Measurements from ENCODE around the gene ANTKMT.
"Not testable (repeated sequence)": the region's sequence is repeated elsewhere in the genome, so short reads cannot be mapped to it uniquely, and the experiment has no call there.

The ANTKMT gene

GRCh38 chr16:746637-747036, 25.7 kb downstream of the ANTKMT start:
- DNase-seq: no peak

DNA sequence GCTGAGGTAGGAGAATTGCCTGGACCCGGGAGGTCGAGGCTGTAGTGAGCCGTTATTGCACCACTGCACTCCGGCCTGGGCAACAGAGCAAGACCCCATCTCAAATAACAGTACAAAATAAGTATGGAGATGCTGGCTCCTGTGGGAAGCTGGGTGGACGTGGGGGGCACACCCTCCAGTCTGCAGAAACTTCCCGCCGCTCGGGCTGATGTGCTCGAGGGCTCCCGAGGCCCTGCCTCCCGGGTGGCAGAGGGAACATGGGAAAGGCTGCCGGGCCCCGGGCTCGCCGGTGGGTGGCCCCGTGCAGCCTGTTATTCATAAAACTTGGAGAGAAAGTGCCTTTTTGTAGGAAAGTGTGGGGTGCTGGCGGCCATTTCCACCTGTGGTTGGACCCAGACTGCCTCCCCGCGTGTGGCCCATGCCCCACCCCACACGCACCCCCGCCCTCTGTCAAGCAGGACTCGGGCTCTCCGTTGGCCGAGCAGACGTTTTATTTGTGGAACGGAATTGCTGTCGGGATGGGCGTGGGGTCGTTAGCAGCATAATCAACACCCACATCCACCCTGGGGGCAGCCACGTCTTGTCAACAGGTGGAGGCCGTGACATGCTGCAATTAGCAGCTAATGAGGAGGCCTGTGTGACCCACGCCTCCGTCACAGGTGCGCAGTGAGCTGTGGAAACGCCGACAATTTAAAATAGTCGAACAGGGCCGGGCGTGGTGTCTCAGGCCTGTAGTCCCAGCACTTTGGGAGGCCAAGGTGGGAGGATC, 27.2 kb downstream of the ANTKMT start:
- no peak for DNase-seq

- DNase-seq: no peak
These were observed 28.1 kb downstream of the ANTKMT start for GRCh38 chr16:749010-749409.

DNA sequence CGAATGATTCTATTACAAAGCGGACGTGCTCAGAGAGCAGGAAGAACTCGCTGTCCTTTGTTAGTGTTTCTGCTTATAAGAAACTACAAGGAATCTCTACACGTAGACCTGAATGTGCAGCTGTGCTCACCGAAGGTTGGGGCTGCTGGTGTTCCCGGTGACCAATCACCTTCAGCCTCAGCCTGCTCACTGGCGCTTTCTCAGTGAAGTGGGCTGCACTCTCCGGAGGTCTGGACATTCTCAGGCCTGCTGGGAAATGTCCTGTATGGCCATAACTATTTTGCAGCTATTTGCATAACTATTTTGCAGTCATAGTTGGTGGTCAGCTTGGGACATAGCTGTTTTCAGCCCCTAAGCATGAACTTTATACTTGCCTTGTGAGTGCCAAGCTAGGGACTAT, 29.5 kb downstream of the ANTKMT start:
- no peak for DNase-seq

DNA sequence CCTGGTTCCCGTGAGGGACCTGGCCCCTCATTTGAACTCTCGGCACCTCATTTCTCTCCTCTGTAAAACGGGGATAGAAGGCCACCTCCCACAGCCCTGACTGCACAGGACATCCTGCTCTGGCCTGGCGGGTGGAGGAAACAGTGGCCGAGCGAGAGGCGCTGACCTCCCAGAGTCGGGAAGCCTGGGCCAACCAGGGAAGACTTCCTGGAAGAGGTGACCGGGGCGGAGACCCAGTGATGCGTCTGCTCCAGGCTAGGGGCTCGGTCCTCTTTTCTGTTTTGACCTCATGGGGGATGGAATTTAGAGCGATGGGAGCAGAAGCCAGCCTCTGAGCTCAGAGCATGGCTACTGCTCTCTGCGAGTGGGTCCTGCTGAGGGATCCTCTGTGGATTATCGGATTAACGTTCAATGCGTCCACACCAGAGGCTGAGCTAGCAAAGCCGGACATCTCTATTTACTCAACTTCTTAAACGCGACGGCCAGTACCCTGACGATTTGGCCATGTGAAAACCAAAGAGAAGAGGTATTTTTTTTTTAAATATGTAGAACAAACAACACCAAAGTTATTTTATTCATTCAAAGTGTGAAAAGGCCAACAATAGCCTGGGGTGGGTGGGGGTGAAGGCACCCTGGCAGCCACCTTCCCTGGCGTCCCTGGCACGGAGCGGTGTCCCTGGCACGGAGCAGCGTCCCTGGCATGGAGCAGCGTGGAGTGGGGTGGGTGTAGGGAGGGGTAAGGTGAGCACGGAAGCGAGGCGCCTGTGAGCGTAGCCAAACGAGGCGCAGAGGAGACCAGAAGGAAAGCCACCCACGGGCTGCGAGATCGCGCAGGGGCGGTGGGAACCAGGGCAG, 30.4 kb downstream of the ANTKMT start:
- no peak for DNase-seq

GRCh38 chr16:752007-752312, 31.0 kb downstream of the ANTKMT start:
- DNase-seq: no peak

- not testable (repeated sequence) for DNase-seq
These were observed 33.2 kb downstream of the ANTKMT start for GRCh38 chr16:754121-754607.

DNA sequence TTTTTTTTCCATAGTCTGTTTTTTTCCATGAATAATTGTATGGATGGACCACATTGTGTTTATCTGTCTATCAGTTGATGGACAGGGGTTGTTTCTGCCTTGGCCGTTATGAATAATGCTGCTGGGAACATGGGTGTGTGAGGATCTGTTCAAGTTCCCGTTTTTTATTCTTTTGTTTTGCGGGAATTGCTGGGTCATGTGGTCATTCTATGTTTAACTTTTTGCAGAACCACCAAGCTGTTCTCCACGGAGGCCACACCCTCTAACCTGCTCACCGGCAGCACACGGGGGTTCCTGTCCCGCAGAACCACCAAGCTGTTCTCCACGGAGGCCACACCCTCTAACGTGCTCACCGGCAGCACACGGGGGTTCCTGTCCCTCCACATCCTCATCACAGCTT, 33.7 kb downstream of the ANTKMT start:
- DNase-seq: no peak

DNA sequence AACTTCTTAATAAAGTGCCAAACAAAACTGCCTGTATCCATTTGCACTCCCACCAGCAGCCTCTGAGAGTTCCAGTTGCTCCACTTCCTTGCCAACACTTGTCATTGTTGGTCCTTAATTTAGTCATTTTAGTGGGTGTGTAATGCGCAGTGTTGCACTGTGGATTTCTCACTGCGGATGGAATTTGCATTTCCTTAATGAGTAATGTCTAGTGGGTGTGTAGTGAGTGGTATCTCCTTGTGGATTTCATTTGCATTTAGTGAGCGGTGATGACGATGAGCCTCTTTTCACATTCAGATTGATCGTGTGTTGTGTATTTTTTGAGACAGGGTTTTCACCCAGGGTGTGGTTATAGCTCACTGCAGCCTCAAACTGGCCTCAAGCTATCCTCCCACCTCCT, 35.5 kb downstream of the ANTKMT start:
- DNase-seq: no peak

DNA sequence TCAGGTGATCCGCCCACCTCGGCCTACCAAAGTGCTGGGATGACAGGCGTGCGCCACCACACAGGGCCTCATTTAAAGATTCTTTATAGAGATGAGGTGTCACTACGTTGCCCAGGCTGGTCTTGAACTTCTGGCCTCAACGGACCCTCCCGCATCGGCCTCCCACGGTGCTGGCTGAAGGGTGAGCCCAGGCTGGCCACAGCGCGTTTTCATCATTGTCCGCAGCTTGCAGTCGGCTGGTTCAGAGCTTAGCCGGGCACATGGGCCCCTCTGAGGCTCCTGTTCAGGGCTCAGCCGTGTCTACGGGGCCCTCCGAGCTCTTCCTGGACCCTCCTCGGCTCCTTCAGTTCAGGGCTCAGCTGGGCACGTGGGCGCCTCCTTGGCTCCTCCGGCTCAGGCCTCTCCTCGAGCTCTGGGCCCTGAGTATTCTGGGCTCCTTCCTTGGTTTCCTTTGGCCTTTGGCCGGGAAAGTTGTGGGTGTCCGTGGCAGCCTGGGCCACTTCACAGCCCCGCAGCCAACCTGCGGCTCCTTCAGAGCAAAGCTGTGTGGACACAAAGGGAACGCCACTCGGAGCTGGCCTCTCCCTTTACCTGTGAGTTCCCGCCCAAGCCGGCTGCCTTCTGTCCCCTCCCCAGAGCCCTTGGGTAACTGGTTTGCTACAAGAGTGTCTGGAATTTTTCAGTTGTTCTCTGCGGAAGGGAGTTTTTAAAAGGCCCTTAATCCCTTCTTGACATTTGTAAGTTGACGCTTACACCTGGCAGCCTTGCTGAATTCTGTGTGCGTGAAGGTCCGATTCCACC, 38.4 kb downstream of the ANTKMT start:
- DNase-seq: no peak

DNA sequence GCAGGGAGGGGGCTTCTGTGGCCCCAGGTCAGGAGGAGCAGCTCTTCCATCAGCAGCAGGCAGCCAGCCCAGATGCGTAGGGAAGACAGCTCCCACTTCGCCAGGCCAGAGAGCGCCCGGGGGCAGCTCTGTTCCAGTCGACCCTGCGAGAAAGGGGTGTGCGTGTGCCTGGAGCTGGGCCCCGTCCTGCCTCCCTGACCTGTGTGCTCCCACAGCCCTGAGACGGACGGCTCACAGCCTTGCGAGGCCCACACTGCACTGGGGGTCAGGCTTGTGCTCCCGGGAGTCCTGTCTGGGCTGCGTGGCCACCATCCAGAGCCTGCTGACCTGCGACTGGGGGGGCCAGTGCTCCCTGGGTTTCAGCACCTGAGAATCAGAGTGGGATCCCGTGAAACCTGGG, 39.1 kb downstream of the ANTKMT start:
- no peak for DNase-seq

DNA sequence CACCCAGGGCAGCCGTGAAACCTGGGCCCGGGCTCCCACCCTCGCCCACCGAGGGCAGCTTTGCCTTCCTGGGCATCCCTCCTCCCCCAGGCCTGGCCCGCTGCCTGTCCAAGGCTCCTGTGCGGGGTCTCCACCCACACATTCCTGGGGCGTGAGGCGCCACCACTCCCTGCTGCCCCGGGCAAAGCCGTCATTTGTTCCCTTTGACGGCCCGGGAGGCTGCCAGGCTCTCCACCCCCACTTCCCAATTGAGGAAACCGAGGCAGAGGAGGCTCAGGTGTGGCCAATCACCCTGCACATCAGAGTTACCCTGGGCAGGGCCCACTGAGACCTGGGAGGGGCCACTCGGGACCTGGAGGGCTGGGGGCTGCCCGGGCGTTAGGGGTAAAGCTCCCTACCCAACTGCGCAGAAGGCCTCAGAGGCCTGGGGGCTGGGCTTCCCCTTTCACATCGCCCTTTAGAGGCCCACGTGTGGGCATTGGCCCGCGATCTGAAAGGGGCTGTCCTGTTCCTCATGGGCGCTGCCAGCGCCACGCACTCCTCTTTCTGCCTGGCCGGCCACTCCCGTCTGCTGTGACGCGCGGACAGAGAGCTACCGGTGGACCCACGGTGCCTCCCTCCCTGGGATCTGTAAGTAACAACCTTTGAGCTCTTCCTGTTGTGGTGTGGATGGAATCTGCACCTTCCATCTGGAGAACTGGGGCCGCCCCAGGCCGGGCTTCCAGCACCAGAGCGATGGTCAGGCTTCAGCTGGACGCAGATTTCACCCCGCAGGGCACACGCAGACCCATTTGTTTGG, 39.8 kb downstream of the ANTKMT start, which contains the start of gene MSLN:
TSS of gene MSLN (plus strand) at position 190 of the 799 bp plus-strand sequence. CDS start 1,947 bp downstream, outside the sequence.
- no peak for DNase-seq

DNA sequence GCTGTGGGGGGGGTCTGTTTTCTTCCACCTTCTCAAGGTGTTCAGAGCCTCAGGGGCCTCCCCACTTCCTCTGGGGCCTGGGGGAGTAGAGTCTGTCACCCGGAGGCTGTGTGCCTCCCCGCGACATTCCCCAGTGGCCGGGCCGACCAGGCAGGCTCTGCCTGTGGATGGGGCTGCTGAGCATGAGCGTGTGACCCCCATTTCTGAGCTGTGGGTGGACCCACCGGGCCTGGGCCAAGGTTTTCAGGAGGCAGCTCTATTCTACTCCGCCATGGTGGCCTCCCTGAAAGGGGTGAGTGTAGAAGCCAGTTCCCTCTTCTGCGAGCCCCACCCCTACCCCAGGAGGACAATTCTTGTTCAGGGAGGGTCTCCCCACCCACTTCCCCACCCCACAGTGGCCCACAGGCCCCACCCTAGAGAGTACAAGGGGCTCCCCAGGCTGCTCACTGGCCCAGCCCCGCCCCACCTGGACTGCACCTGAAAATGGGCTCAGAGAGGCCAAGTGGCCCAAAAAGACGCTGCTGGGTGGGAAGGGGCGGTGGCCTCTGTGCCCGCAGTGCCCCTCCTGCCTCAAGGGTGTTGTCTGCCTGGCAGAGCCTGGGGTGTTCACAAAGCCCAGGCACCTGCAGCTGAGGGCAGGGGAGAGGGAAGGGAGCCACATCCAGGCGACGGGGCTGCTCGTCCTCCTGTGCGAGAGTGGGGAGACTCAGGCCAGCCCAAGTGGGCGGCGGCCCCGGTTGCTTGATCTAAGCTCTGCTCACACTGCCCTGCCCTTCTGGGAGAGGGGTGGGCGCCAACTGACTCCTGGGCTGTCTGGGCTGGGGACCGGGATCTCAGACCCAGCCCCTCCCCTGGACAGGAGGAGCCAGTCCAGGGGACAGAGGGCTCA, 40.9 kb downstream of the ANTKMT start:
- no peak for DNase-seq

- DNase-seq: no peak
These were observed 41.8 kb downstream of the ANTKMT start for GRCh38 chr16:762595-763268.

GRCh38 chr16:763369-764183, 42.6 kb downstream of the ANTKMT start:
- no peak for DNase-seq

- no peak for DNase-seq
These were observed 43.3 kb downstream of the ANTKMT start for GRCh38 chr16:764184-764750.

DNA sequence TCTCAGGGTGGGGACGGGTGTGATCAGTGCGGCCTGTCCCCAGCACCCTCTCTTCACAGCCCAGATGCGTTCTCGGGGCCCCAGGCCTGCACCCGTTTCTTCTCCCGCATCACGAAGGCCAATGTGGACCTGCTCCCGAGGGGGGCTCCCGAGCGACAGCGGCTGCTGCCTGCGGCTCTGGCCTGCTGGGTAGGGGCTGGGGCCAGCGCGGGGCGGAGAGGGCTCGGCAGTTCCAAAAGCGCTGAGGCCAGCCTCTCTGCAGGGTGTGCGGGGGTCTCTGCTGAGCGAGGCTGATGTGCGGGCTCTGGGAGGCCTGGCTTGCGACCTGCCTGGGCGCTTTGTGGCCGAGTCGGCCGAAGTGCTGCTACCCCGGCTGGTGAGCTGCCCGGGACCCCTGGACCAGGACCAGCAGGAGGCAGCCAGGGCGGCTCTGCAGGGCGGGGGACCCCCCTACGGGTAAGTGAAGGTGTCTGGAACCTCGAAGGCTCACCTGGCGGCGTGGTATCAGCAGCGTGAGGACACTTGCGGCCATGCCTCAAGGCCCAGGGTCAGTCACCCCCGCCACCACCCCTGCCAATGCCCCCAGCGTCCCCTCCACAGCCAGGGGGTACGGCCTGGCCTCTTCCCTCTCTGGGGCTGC, 44.0 kb downstream of the ANTKMT start:
- DNase-seq: no peak

GRCh38 chr16:765488-765865, 44.5 kb downstream of the ANTKMT start:
- no peak for DNase-seq
